ENCODE measurements around the gene TCF20.

TCF20 gene

GRCh38 chr22:42308892-42309468 lies 38.5 kb upstream of the TCF20 start:
- no peak for ATAC-seq
- TF ChIP-seq ZNF8 (CRISPR knock-in tag; IDR thresholded peaks at IDR 0.05): no peak
- no peak for TF ChIP-seq ZNF70 (CRISPR knock-in tag; IDR thresholded peaks at IDR 0.05)
- no peak for TF ChIP-seq ARNTL (CRISPR knock-in tag; IDR thresholded peaks at IDR 0.05; ENCODE audit: borderline replicate concordance, low read depth)
- no peak for TF ChIP-seq PATZ1 (CRISPR knock-in tag; IDR thresholded peaks at IDR 0.05; ENCODE audit: borderline replicate concordance)
- no peak for TF ChIP-seq OSR1 (CRISPR knock-in tag; IDR thresholded peaks at IDR 0.05)
- TF ChIP-seq ISL1 (CRISPR knock-in tag; IDR thresholded peaks at IDR 0.05): no peak

GRCh38 chr22:42307806-42308563 lies 37.5 kb upstream of the TCF20 start:
- no peak for TF ChIP-seq ZFP30 (CRISPR knock-in tag; IDR thresholded peaks at IDR 0.05)
- TF ChIP-seq TCF4 (CRISPR knock-in tag; IDR thresholded peaks at IDR 0.05; ENCODE audit: borderline replicate concordance): 0 out of 2 replicates have a peak, but pooled peaks have one; percentile 53
- ATAC-seq: no peak

DNA sequence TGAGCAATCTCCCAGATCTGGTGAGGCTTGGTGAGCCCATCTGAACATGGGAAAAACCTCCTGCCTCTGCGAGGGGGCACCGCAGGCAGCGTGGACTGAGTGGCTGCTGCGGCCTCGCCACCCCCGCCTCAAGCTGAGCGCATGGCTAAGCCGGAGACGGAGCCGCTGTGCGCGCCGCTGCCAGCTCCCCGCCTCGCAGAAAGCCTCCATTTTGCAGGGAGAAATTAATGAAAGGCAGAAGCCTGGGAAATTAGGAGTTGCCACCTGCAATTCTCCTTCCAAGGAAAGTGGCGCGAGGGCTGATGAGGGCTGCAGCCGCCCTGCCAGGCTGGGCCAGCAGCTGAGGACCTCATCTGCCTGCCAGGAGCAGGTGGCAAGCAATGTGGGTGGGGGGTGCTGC lies 35.6 kb upstream of the TCF20 start:
- ATAC-seq: no peak
- no peak for TF ChIP-seq CREB5 (CRISPR knock-in tag; IDR thresholded peaks at IDR 0.05; ENCODE audit: low read depth)

DNA sequence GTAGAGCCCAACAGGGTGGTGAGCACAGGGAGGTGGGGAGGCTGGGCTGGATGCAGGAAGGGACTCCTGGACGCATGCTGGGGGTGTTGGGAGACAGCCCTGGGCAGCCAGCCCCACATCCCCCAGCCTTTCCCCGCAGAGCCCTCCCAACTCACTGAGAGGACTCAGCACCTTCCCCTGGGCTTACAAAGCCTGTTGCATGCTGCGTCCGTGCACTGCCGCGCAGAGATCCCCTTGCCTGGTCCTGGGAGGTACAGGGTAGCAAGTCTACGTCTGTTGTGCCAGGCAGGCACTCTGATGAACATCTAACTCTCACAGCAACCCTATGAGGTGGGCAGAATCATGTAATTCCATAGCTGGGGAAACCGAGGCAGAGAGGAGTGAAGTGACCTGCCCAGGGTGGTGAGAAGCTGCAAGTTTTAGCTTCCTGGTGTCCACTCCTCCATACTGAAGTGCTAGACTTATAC lies 33.9 kb upstream of the TCF20 start:
- no peak for ATAC-seq
- TF ChIP-seq PPARA (CRISPR knock-in tag; IDR thresholded peaks at IDR 0.05; ENCODE audit: borderline replicate concordance) (no peak), GLIS3 (CRISPR knock-in tag; IDR thresholded peaks at IDR 0.05) (no peak), ZNF8 (CRISPR knock-in tag; IDR thresholded peaks at IDR 0.05) (no peak), CSDC2 (CRISPR knock-in tag; IDR thresholded peaks at IDR 0.05) (no peak), ZNF70 (CRISPR knock-in tag; IDR thresholded peaks at IDR 0.05) (no peak), ISL1 (CRISPR knock-in tag; IDR thresholded peaks at IDR 0.05) (no peak), ZFP3 (CRISPR knock-in tag; IDR thresholded peaks at IDR 0.05) (no peak), ESRRG (CRISPR knock-in tag; IDR thresholded peaks at IDR 0.05) (no peak), TOX (CRISPR knock-in tag; IDR thresholded peaks at IDR 0.05; ENCODE audit: borderline replicate concordance) (no peak), TCF4 (CRISPR knock-in tag; IDR thresholded peaks at IDR 0.05; ENCODE audit: borderline replicate concordance) (no peak), PATZ1 (CRISPR knock-in tag; IDR thresholded peaks at IDR 0.05; ENCODE audit: borderline replicate concordance) (no peak), ZFP30 (CRISPR knock-in tag; IDR thresholded peaks at IDR 0.05) (no peak)

GRCh38 chr22:42303396-42304323 lies 33.2 kb upstream of the TCF20 start:
- no peak for ATAC-seq
- TF ChIP-seq SNAI2 (CRISPR knock-in tag; IDR thresholded peaks at IDR 0.05): no peak
- no peak for TF ChIP-seq ESRRG (CRISPR knock-in tag; IDR thresholded peaks at IDR 0.05)
- TF ChIP-seq ZNF70 (CRISPR knock-in tag; IDR thresholded peaks at IDR 0.05): no peak
- TF ChIP-seq, protein P1, sequence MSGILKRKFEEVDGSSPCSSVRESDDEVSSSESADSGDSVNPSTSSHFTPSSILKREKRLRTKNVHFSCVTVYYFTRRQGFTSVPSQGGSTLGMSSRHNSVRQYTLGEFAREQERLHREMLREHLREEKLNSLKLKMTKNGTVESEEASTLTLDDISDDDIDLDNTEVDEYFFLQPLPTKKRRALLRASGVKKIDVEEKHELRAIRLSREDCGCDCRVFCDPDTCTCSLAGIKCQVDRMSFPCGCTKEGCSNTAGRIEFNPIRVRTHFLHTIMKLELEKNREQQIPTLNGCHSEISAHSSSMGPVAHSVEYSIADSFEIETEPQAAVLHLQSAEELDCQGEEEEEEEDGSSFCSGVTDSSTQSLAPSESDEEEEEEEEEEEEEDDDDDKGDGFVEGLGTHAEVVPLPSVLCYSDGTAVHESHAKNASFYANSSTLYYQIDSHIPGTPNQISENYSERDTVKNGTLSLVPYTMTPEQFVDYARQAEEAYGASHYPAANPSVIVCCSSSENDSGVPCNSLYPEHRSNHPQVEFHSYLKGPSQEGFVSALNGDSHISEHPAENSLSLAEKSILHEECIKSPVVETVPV (CRISPR knock-in tag; IDR thresholded peaks at IDR 0.05): no peak
- no peak for TF ChIP-seq CREB5 (CRISPR knock-in tag; IDR thresholded peaks at IDR 0.05; ENCODE audit: low read depth)
- no peak for TF ChIP-seq ZNF8 (CRISPR knock-in tag; IDR thresholded peaks at IDR 0.05)
- TF ChIP-seq GLIS3 (CRISPR knock-in tag; IDR thresholded peaks at IDR 0.05): no peak
- no peak for TF ChIP-seq ZFP30 (CRISPR knock-in tag; IDR thresholded peaks at IDR 0.05)
- TF ChIP-seq, protein P2, sequence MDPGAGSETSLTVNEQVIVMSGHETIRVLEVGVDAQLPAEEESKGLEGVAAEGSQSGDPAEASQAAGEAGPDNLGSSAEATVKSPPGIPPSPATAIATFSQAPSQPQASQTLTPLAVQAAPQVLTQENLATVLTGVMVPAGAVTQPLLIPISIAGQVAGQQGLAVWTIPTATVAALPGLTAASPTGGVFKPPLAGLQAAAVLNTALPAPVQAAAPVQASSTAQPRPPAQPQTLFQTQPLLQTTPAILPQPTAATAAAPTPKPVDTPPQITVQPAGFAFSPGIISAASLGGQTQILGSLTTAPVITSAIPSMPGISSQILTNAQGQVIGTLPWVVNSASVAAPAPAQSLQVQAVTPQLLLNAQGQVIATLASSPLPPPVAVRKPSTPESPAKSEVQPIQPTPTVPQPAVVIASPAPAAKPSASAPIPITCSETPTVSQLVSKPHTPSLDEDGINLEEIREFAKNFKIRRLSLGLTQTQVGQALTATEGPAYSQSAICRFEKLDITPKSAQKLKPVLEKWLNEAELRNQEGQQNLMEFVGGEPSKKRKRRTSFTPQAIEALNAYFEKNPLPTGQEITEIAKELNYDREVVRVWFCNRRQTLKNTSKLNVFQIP (CRISPR knock-in tag; IDR thresholded peaks at IDR 0.05; ENCODE audit: borderline replicate concordance, low read depth): no peak
- TF ChIP-seq TOX (CRISPR knock-in tag; IDR thresholded peaks at IDR 0.05; ENCODE audit: borderline replicate concordance): no peak
- no peak for TF ChIP-seq TCF4 (CRISPR knock-in tag; IDR thresholded peaks at IDR 0.05; ENCODE audit: borderline replicate concordance)
- no peak for TF ChIP-seq ZNF565 (CRISPR knock-in tag; conservative IDR thresholded peaks at IDR 0.05; ENCODE audit: low read depth)
